GM23248 (cell line): ENCODE results near the gene CHST11. TPM values are rescaled to one million over a fixed set of nuclear protein-coding genes. Genes with fewer than 3 reads are reported as not detected.

Experiments used
- DNase-seq: peaks from one replicate; pipeline ENCODE4 v3.0.0-alpha.2; 2015
- H2AFZ ChIP-seq: fragments of 200-600 bp; sonication (generic); 2 replicates; pipeline ENCODE4 v1.6.1; 2016; ENCODE audit warnings: antibody characterized with exemption
- H3F3A ChIP-seq: fragments of 200-600 bp; sonication (generic); 2 replicates; pipeline ENCODE4 v1.6.1; 2016; ENCODE audit warnings: mild to moderate bottlenecking, antibody characterized with exemption, mixed run types; ENCODE audit not compliant: insufficient read depth
- H3K27ac ChIP-seq: fragments of 200-600 bp; sonication (generic); 2 replicates; pipeline ENCODE4 v1.5.1; 2016; ENCODE audit warnings: mild to moderate bottlenecking
- H3K27me3 ChIP-seq: fragments of 200-600 bp; sonication (generic); replicated peaks from 2 replicates; pipeline ENCODE4 v1.6.1; 2016; ENCODE audit warnings: mild to moderate bottlenecking; ENCODE audit not compliant: insufficient read depth
- H3K36me3 ChIP-seq: fragments of 200-600 bp; sonication (generic); 2 replicates; pipeline ENCODE4 v1.6.1; 2016; ENCODE audit warnings: low read depth, mild to moderate bottlenecking
- H3K4me1 ChIP-seq: fragments of 200-600 bp; sonication (generic); 2 replicates; pipeline ENCODE4 v1.6.1; 2016; ENCODE audit warnings: mild to moderate bottlenecking; ENCODE audit not compliant: insufficient read depth
- H3K4me2 ChIP-seq: fragments of 200-600 bp; sonication (generic); one replicate; pipeline ENCODE4 v1.6.1; 2016; ENCODE audit warnings: mild to moderate bottlenecking; ENCODE audit not compliant: unreplicated experiment
- H3K4me3 ChIP-seq: fragments of 200-600 bp; sonication (generic); 2 replicates; pipeline ENCODE4 v1.5.1; 2016; ENCODE audit warnings: mild to moderate bottlenecking
- H3K79me2 ChIP-seq: fragments of 200-600 bp; sonication (generic); 2 replicates; pipeline ENCODE4 v1.6.1; 2016; ENCODE audit warnings: mild to moderate bottlenecking; ENCODE audit not compliant: insufficient read depth
- H3K9ac ChIP-seq: fragments of 200-600 bp; sonication (generic); 2 replicates; pipeline ENCODE4 v1.6.1; 2016; ENCODE audit warnings: mild to moderate bottlenecking
- H3K9me2 ChIP-seq: fragments of 200-600 bp; sonication (generic); 2 replicates; pipeline ENCODE4 v1.6.1; 2016; ENCODE audit warnings: mixed run types, mild to moderate bottlenecking, moderate library complexity; ENCODE audit not compliant: insufficient read depth
- H3K9me3 ChIP-seq: fragments of 200-600 bp; sonication (generic); one replicate; pipeline ENCODE4 v1.6.1; 2017; ENCODE audit warnings: low read depth
- H4K20me1 ChIP-seq: fragments of 200-600 bp; sonication (generic); 2 replicates; pipeline ENCODE4 v1.6.0; 2016; ENCODE audit not compliant: insufficient read depth
- EZH2 ChIP-seq: fragments of 200-600 bp; sonication (generic); IDR thresholded peaks from 2 replicates; pipeline ENCODE4 v1.6.1; 2018; ENCODE audit warnings: antibody characterized with exemption, mild to moderate bottlenecking; ENCODE audit not compliant: insufficient read depth, poor library complexity, severe bottlenecking
- EZH2phosphoT487 ChIP-seq: fragments of 200-600 bp; sonication (generic); IDR thresholded peaks from 2 replicates; pipeline ENCODE4 v1.6.1; 2018; ENCODE audit warnings: antibody characterized with exemption, moderate library complexity, mild to moderate bottlenecking, low read depth; ENCODE audit not compliant: insufficient read depth
- WGBS, 2 experiments: methylation state at CpG; one replicate each; pipeline ENCODE4 v1.1.6; 2015 to 2017; ENCODE audit warnings: low lambda C conversion rate in 2 of 2, low coverage in 1 of 2; ENCODE audit errors: missing lambda C conversion rate in 2 of 2; 5-methylcytosine and 5-hydroxymethylcytosine counted together
- in situ Hi-C: fragments of 300-500 bp; cut with MboI; formaldehyde crosslinking; loops from 2 replicates; pipeline ENCODE4 v1.15.0; 2020
- polyA plus RNA-seq: library from polyadenylated mRNA; unstranded; fragments of >200 nt; fragmentation: Nextera tagmentation; extraction: Ambion mirVana; gene quantifications from 2 replicates; pipeline ENCODE4 v1.2.1, GENCODE V29; 2016
- total RNA-seq: library from RNA; depleted of rRNA; stranded (reverse); fragments of >200 nt; shearing (Covaris generic); gene quantifications from 2 replicates; pipeline ENCODE4 v1.2.3, GENCODE V29; 2014

CHST11 gene
- total and polyA plus RNA-seq, 2 experiments from 2014 or later: 3.7 to 5.4 TPM

- Histone ChIP-seq H3K9me3 (no peaks in the 10 kb centered on the region), H3K27me3 (no peaks in the 10 kb centered on the region), H3K4me2 (no peak overlapping the region), H3K27ac (no peak overlapping the region), H3K79me2 (peaks cover 12% of the 10 kb centered on the region; the same call in 1 of the 2 replicates), H2AFZ (no peak overlapping the region), H3K4me3 (no peak overlapping the region), H3K4me1 (peaks cover 26% of the 10 kb centered on the region), H3K9me2 (no peaks in the 10 kb centered on the region), H3F3A (peaks cover 26% of the 10 kb centered on the region), H4K20me1 (no peaks in the 10 kb centered on the region), H3K36me3 (no peaks in the 10 kb centered on the region), H3K9ac (no peak overlapping the region)
- no peak for TF ChIP-seq EZH2phosphoT487
- TF ChIP-seq EZH2: no peak
- in situ Hi-C loops: no loop called here
- DNase-seq: no peak
- 85 to 94% methylated on average over 4 of the region's 4 CpGs for WGBS, 2 experiments
These were observed 126.6 kb downstream of the CHST11 start for GRCh38 chr12:104583301-104583700.

- Histone ChIP-seq H3K9me2 (no peaks in the 10 kb centered on the region), H2AFZ (no peak overlapping the region), H3K27ac (no peak overlapping the region), H3F3A (peaks cover 13% of the 10 kb centered on the region), H3K9me3 (no peaks in the 10 kb centered on the region), H3K4me1 (peaks cover 17% of the 10 kb centered on the region), H3K79me2 (peaks cover 12% of the 10 kb centered on the region; the same call in 1 of the 2 replicates), H3K9ac (no peak overlapping the region), H3K4me2 (no peak overlapping the region), H3K27me3 (no peaks in the 10 kb centered on the region), H4K20me1 (no peaks in the 10 kb centered on the region), H3K36me3 (no peaks in the 10 kb centered on the region), H3K4me3 (no peak overlapping the region)
- no peak for DNase-seq
- in situ Hi-C loops: no loop called here
- TF ChIP-seq EZH2: no peak
- no peak for TF ChIP-seq EZH2phosphoT487
- WGBS, 2 experiments: 90 to 92% methylated on average over 4 of the region's 4 CpGs
These were observed 128.8 kb downstream of the CHST11 start for GRCh38 chr12:104585448-104586055.

- TF ChIP-seq EZH2 (no peak), EZH2phosphoT487 (no peak)
- Histone ChIP-seq H3K4me2 (no peak overlapping the region), H3K27me3 (no peaks in the 10 kb centered on the region), H3K9ac (no peak overlapping the region), H3K4me3 (no peak overlapping the region), H3K79me2 (peaks cover 12% of the 10 kb centered on the region; the same call in 1 of the 2 replicates), H3K4me1 (peaks cover 20% of the 10 kb centered on the region), H3F3A (peaks cover 13% of the 10 kb centered on the region), H3K36me3 (no peaks in the 10 kb centered on the region), H2AFZ (no peak overlapping the region), H3K27ac (no peak overlapping the region), H3K9me2 (no peaks in the 10 kb centered on the region), H4K20me1 (no peaks in the 10 kb centered on the region), H3K9me3 (no peaks in the 10 kb centered on the region)
- no peak for DNase-seq
- in situ Hi-C loops: no loop called here
- WGBS, 2 experiments: 80 to 81% methylated on average over 7 of the region's 7 CpGs
These were observed 129.7 kb downstream of the CHST11 start for GRCh38 chr12:104586351-104586919.

- no peaks in the 10 kb centered on the region for H3K9me3 ChIP-seq
- H3K36me3 ChIP-seq: no peaks in the 10 kb centered on the region
- DNase-seq: peak; percentile 89
- peaks cover 24% of the 10 kb centered on the region for H3K4me1 ChIP-seq
- TF ChIP-seq EZH2phosphoT487 (no peak), EZH2 (no peak)
- H3K9me2 ChIP-seq: no peaks in the 10 kb centered on the region
- peak overlapping the region; percentile 31; the same call in 1 of the 2 replicates for H3K9ac ChIP-seq
- in situ Hi-C loops: no loop called here
- no peaks in the 10 kb centered on the region for H3K27me3 ChIP-seq
- H3F3A ChIP-seq: peaks cover 13% of the 10 kb centered on the region
- peak overlapping the region; percentile 68 for H3K27ac ChIP-seq
- WGBS, 2 experiments: 43% methylated on average over 11 of the region's 11 CpGs
- no peaks in the 10 kb centered on the region for H4K20me1 ChIP-seq
- H3K4me2 ChIP-seq: peak overlapping the region; percentile 78
- peaks cover 12% of the 10 kb centered on the region; the same call in 1 of the 2 replicates for H3K79me2 ChIP-seq
- peak overlapping the region; percentile 50 for H3K4me3 ChIP-seq
- H2AFZ ChIP-seq: 0 out of 2 replicates have a peak overlapping the region, but pooled peaks have one; percentile 13
These were observed 131.5 kb downstream of the CHST11 start for GRCh38 chr12:104588047-104588920.
